GM12892 (cell line): ENCODE measurements around the gene EMILIN2.

ENCODE experiments used
- POLR2A ChIP-seq: IDR thresholded peaks from 2 replicates; pipeline ENCODE4 v1.6.1; 2011; ENCODE audit warnings: low read depth, low read length, control low read depth
- POLR2AphosphoS5 ChIP-seq: IDR thresholded peaks from 2 replicates; pipeline ENCODE4 v1.6.1; 2011; ENCODE audit warnings: low read depth, low read length, control low read depth

DNA sequence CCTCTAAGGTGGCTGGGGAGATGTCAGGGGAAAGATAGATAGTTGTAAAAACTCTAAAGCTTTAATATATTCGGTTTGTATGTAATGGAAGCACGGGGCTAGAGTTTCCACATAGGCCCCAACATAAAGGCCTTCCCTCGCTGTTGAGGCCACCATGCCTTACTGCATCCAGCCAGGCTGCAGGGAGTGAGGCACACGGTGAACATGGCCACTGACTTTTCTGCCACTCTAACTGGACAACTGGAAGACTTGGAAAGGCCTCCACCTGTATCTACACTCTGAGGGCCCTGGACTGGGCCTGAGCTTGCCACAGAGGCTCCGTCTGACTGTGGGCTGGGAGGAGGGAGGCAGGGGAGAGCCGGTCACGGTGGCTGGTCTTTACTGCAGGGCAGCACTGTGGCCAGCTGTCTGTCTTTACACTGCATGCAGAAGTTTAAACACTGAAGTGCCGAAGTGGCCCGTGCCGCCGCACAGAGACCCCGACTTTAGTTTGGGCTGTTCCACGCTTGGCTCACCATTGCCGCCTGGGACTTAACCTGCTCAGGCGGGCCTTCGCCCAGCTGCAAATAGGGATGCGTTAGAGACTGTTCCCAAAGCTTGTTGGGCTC, 66.7 kb downstream of the EMILIN2 start:
- TF ChIP-seq POLR2A (no peak), POLR2AphosphoS5 (no peak)
